Astrocyte of the spinal cord (primary cell): Measurements from ENCODE around the gene FAT4.

Experiments used
- DNase-seq: peaks from one replicate; pipeline ENCODE4 v3.0.0; 2011; ENCODE audit warnings: low read depth, low spot score
- H3K4me3 ChIP-seq: 2 replicates; pipeline ENCODE4 v1.5.1; 2011; ENCODE audit warnings: low read depth, mild to moderate bottlenecking, low read length, moderate library complexity
- in situ Hi-C: cut with HindIII; loops from 2 replicates; pipeline ENCODE4 v1.10.0; 2017; ENCODE audit warnings: low sequenced_read_pairs
- TF ChIP-seq, protein P1 (sequence below): IDR thresholded peaks from 2 replicates; pipeline ENCODE4 v1.5.1; 2012; ENCODE audit warnings: low read depth, mild to moderate bottlenecking, low read length, inconsistent platforms

The FAT4 gene

DNA sequence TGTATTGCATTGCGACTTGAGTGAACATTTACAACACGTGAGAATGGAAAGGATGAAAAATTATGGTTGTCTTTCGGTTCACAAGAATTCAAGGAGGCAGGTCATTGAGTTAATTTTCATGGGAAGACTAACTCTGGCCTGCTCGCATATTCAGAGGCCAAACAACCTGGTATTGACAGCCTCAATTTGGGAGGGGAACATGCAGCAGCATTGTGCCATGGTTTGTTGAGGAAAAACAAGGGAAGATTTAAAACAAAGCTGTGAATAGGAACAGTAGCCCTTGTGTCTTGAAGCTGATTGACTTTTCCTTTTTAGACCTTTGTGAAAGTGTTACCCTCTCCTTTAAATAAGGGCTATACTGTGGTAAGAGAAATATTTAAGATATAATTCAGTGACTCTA, 31.9 kb downstream of the FAT4 start:
- in situ Hi-C loops = no loop called here
- TF ChIP-seq, protein P1, sequence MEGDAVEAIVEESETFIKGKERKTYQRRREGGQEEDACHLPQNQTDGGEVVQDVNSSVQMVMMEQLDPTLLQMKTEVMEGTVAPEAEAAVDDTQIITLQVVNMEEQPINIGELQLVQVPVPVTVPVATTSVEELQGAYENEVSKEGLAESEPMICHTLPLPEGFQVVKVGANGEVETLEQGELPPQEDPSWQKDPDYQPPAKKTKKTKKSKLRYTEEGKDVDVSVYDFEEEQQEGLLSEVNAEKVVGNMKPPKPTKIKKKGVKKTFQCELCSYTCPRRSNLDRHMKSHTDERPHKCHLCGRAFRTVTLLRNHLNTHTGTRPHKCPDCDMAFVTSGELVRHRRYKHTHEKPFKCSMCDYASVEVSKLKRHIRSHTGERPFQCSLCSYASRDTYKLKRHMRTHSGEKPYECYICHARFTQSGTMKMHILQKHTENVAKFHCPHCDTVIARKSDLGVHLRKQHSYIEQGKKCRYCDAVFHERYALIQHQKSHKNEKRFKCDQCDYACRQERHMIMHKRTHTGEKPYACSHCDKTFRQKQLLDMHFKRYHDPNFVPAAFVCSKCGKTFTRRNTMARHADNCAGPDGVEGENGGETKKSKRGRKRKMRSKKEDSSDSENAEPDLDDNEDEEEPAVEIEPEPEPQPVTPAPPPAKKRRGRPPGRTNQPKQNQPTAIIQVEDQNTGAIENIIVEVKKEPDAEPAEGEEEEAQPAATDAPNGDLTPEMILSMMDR = no peak
- H3K4me3 ChIP-seq = no peak overlapping the region
- DNase-seq = no peak

DNA sequence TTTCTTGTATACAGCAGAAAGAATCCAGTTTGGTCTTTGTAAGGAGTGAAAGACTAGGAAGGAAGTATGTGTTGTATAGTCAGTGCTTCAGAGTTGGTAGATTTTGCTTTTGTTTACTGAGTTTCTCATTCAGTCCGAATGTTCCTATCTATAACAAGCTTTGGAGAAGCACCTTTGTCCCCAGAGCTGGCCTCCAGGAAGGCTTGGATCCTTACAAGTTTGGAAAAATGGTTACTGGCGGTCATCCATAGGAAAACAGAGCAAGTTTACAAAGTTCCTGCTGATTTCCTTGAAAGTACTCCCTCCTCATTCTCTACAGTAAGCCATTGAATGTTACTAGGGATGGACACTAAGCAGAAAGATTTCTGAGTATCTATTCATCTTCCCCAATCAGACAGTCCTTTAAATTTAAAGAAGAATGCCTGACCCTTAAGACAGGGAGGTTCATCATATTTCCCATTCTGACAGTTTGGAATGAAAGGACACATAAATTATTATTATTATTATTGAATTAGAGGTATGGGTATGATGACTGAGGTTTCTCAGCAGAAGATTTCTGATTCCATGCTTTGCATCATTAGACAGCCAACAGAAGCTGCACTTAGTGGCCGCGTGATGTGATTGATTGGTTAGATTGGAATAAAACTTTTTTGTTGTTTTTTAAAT, 35.8 kb downstream of the FAT4 start:
- no peak for DNase-seq
- no peak overlapping the region for H3K4me3 ChIP-seq
- in situ Hi-C loops = no loop called here
- TF ChIP-seq, protein P1 = no peak

DNA sequence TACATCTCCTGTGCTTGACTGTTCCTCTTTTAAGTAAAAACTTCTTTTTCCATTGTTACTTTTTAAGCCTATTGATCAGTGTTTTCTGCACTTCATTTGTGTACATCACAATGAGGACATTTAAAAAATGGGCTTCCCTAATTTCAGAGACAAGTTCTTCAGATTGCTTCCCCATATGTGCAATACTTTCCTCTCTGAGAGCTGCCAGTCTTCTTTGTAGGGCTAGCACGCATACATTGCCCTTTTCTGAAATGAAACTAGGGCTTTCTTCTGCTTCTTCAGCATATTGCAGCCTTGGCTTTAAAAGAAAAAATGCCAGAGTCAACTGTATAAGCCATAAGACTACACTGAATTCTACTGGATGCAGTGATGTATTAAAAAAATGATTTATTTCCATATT, 37.8 kb downstream of the FAT4 start:
- no peak for DNase-seq
- no peak overlapping the region for H3K4me3 ChIP-seq
- TF ChIP-seq, protein P1 = no peak
- in situ Hi-C loops = no loop called here

DNA sequence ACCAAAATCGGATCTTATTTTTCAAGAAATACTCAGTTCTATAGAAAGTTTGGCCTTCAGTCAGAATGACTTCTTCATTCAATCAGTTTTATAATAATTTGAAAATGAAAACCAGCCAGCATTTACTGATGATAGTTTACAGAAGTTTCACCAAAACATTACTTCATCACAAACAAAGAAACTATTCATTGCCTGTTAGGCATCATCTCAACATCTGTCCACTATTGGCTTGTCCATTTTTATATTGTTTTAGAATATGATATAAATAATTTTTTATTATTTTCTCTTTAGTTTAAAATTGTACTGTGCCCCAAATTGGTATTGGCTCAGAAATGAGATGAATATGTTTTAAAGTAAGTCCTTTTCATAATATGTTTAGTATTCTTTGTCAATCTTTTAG, 38.4 kb downstream of the FAT4 start:
- H3K4me3 ChIP-seq = no peak overlapping the region
- no peak for DNase-seq
- in situ Hi-C loops = no loop called here
- TF ChIP-seq, protein P1 = no peak

DNA sequence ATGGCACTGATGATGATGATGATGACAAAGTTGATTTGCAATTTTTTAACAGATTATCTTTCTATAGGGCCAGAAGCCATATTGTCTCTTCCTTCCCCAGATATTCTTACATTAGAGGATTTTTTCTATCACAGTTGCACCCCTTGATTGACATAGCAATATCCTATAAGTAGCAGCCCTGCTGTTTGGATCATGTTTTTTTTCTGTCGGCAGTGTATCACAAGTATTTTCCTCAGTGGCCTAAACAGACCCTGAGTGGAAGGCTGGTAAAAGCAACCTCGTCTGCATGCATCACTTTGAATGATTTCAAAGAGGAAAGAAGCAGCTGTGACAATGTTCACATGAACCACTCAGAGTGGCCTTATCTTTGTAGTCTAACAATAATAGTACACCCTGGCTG, 41.0 kb downstream of the FAT4 start:
- in situ Hi-C loops = no loop called here
- no peak overlapping the region for H3K4me3 ChIP-seq
- TF ChIP-seq, protein P1 = no peak
- DNase-seq = no peak

DNA sequence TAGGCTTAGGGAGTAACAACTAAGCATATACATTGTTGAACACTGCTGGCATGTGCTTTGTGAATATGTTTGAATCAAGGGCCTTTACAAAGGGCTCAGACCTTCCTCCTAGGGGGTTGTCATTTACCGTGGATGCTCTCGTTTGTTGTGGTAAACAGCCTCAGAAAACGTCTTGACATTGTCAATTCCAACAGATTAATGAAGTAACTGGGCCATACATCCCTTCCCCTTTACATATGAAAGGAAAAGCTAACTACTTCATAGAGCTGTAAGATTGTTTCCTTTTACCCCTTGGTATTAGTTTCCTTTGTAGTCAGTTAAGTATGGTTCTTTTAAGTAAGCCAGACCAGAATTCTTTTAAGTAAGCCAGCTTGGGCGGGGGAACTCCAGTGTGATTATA, 42.9 kb downstream of the FAT4 start:
- in situ Hi-C loops = no loop called here
- TF ChIP-seq, protein P1 = no peak

More for the DNA sequence above, 42.9 kb downstream of the FAT4 start:
- DNase-seq = no peak
- H3K4me3 ChIP-seq = no peak overlapping the region
